SH-SY5Y (cell line): ENCODE data around the gene CTNND2.

Experiments
- GATA2 ChIP-seq: IDR thresholded peaks from 2 replicates; pipeline ENCODE4 v1.6.1; 2011; ENCODE audit warnings: mild to moderate bottlenecking, low read depth, low read length
- GATA3 ChIP-seq: IDR thresholded peaks from 2 replicates; pipeline ENCODE4 v1.6.1; 2011; ENCODE audit warnings: low read depth, mild to moderate bottlenecking, low read length, moderate library complexity

DNA sequence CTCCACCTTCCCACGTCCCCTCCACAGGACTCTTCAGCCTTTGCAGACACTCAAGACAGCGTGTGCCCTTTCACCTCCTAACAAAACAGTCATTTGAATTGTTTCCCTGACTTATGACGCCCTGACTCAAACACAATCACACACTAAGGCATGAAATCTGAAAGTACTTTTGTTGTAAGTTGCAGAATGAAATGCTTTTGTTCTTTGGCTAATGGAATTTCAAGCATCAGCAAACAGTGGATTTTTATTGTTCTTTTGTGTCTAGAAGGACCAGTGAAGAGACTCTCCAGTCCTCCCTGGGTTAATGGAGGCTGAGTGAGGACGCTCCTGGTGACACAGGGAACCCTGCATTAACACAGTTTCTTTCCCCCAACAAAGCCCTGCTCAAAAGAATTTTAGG is 380.1 kb downstream of the CTNND2 start:
- TF ChIP-seq GATA2 (no peak), GATA3 (no peak)
